ENCODE measurements around the gene SOHLH1. TPM values are rescaled to one million over a fixed set of nuclear protein-coding genes. Genes with fewer than 3 reads are reported as not detected.

The SOHLH1 gene
- total and polyA plus RNA-seq, 2 experiments from 2014 or later: not detected

GRCh38 chr9:135655317-135655716 lies 44.0 kb downstream of the SOHLH1 start:
- WGBS (ENCODE audit: low lambda C conversion rate, missing lambda C conversion rate): 94% methylated on average over 8 of the region's 8 CpGs
- Histone ChIP-seq H3K9me3 (ENCODE audit: low read depth) (no peaks in the 10 kb centered on the region), H3K4me3 (no peak overlapping the region), H3K9me2 (replicated peaks; ENCODE audit: insufficient read depth) (no peaks in the 10 kb centered on the region), H2AFZ (no peak overlapping the region), H3K27me3 (no peaks in the 10 kb centered on the region), H3K36me3 (replicated peaks; ENCODE audit: insufficient read depth, low read depth) (no peaks in the 10 kb centered on the region), H4K20me1 (ENCODE audit: insufficient read depth, poor library complexity, severe bottlenecking) (no peaks in the 10 kb centered on the region), H3K4me2 (no peak overlapping the region), H3K27ac (no peak overlapping the region), H3K4me1 (ENCODE audit: insufficient read depth) (no peaks in the 10 kb centered on the region), H3K79me2 (no peaks in the 10 kb centered on the region)
- TF ChIP-seq EZH2 (IDR thresholded peaks at IDR 0.05; ENCODE audit: borderline replicate concordance) (no peak), CTCF (IDR thresholded peaks at IDR 0.05; ENCODE audit: poor library complexity) (no peak), EZH2phosphoT487 (IDR thresholded peaks at IDR 0.05; ENCODE audit: low read depth, severe bottlenecking, unreplicated experiment) (no peak)
- DNase-seq (ENCODE audit: low spot score): no peak

- H3K79me2 ChIP-seq: peaks cover 7% of the 10 kb centered on the region
- no peaks in the 10 kb centered on the region for H3K9me2 ChIP-seq (replicated peaks; ENCODE audit: insufficient read depth)
- TF ChIP-seq EZH2 (IDR thresholded peaks at IDR 0.05; ENCODE audit: borderline replicate concordance) (no peak), CTCF (IDR thresholded peaks at IDR 0.05; ENCODE audit: poor library complexity) (no peak), EZH2phosphoT487 (IDR thresholded peaks at IDR 0.05; ENCODE audit: low read depth, severe bottlenecking, unreplicated experiment) (no peak)
- 92% methylated on average over 17 of the region's 17 CpGs for WGBS (ENCODE audit: low lambda C conversion rate, missing lambda C conversion rate)
- no peak overlapping the region for H2AFZ ChIP-seq
- peak overlapping the region; percentile 67 for H3K27ac ChIP-seq
- H3K4me3 ChIP-seq: no peak overlapping the region
- H3K4me2 ChIP-seq: peak overlapping the region; percentile 69
- H4K20me1 ChIP-seq (ENCODE audit: insufficient read depth, poor library complexity, severe bottlenecking): no peaks in the 10 kb centered on the region
- H3K36me3 ChIP-seq (replicated peaks; ENCODE audit: insufficient read depth, low read depth): no peaks in the 10 kb centered on the region
- no peaks in the 10 kb centered on the region for H3K27me3 ChIP-seq
- peaks cover 16% of the 10 kb centered on the region for H3K4me1 ChIP-seq (ENCODE audit: insufficient read depth)
- no peaks in the 10 kb centered on the region for H3K9me3 ChIP-seq (ENCODE audit: low read depth)
- no peak for DNase-seq (ENCODE audit: low spot score)
Measured at GRCh38 chr9:135650408-135650807, 48.9 kb downstream of the SOHLH1 start.

GRCh38 chr9:135649508-135649907 lies 49.8 kb downstream of the SOHLH1 start:
- H3K9me3 ChIP-seq (ENCODE audit: low read depth): no peaks in the 10 kb centered on the region
- H3K27ac ChIP-seq: peak overlapping the region; percentile 67
- H3K9me2 ChIP-seq (replicated peaks; ENCODE audit: insufficient read depth): no peaks in the 10 kb centered on the region
- H3K36me3 ChIP-seq (replicated peaks; ENCODE audit: insufficient read depth, low read depth): no peaks in the 10 kb centered on the region
- DNase-seq (ENCODE audit: low spot score): no peak
- 41% methylated on average over 2 of the region's 2 CpGs for WGBS (ENCODE audit: low lambda C conversion rate, missing lambda C conversion rate)
- H3K4me3 ChIP-seq: no peak overlapping the region
- no peaks in the 10 kb centered on the region for H3K27me3 ChIP-seq
- H3K79me2 ChIP-seq: peaks cover 9% of the 10 kb centered on the region
- peaks cover 16% of the 10 kb centered on the region for H3K4me1 ChIP-seq (ENCODE audit: insufficient read depth)
- TF ChIP-seq EZH2phosphoT487 (IDR thresholded peaks at IDR 0.05; ENCODE audit: low read depth, severe bottlenecking, unreplicated experiment) (no peak), CTCF (IDR thresholded peaks at IDR 0.05; ENCODE audit: poor library complexity) (no peak), EZH2 (IDR thresholded peaks at IDR 0.05; ENCODE audit: borderline replicate concordance) (no peak)
- H4K20me1 ChIP-seq (ENCODE audit: insufficient read depth, poor library complexity, severe bottlenecking): no peaks in the 10 kb centered on the region
- no peak overlapping the region for H2AFZ ChIP-seq
- H3K4me2 ChIP-seq: peak overlapping the region; percentile 69

Data from hepatocyte (in vitro differentiated cells).